Kasumi-1 (cell line): ENCODE results near the gene MCMBP.
"Not testable (repeated sequence)": the region's sequence is repeated elsewhere in the genome, so short reads cannot be mapped to it uniquely, and the experiment has no call there.

Experiments used
- DNase-seq, 2 experiments: peaks; one replicate each; lab custom pipeline; 2025; lab: John Stamatoyannopoulos, UW

MCMBP gene

GRCh38 chr10:119829429-119829828 is 43.2 kb downstream of the MCMBP start:
- DNase-seq = no peak

- no peak for DNase-seq
These were observed 45.2 kb downstream of the MCMBP start for GRCh38 chr10:119827430-119827829.

GRCh38 chr10:119826771-119827170 is 45.9 kb downstream of the MCMBP start:
- no peak for DNase-seq

GRCh38 chr10:119824299-119824698 is 48.3 kb downstream of the MCMBP start:
- no peak for DNase-seq

GRCh38 chr10:119821182-119821581 is 51.5 kb downstream of the MCMBP start:
- DNase-seq = no peak

- DNase-seq = no peak
These were observed 53.8 kb downstream of the MCMBP start for GRCh38 chr10:119818889-119819270.

GRCh38 chr10:119817991-119818888 is 54.4 kb downstream of the MCMBP start:
- DNase-seq = no peak

- DNase-seq = no peak
These were observed 57.0 kb downstream of the MCMBP start for GRCh38 chr10:119815671-119816070.

GRCh38 chr10:119812684-119813083 is 60.0 kb downstream of the MCMBP start:
- DNase-seq = no peak

GRCh38 chr10:119811122-119811521 is 61.5 kb downstream of the MCMBP start:
- DNase-seq = no peak

GRCh38 chr10:119807960-119808697 is 64.5 kb downstream of the MCMBP start:
- no peak for DNase-seq

GRCh38 chr10:119806334-119807130 is 66.1 kb downstream of the MCMBP start:
- no peak for DNase-seq

- DNase-seq = no peak
These were observed 66.9 kb downstream of the MCMBP start for GRCh38 chr10:119805702-119806230.

- no peak for DNase-seq
These were observed 69.4 kb downstream of the MCMBP start for GRCh38 chr10:119803264-119803663.

GRCh38 chr10:119801998-119802538 is 70.6 kb downstream of the MCMBP start:
- DNase-seq = no peak

GRCh38 chr10:119801176-119801575 is 71.5 kb downstream of the MCMBP start:
- no peak for DNase-seq

- no peak for DNase-seq
These were observed 76.6 kb downstream of the MCMBP start for GRCh38 chr10:119796039-119796438.

GRCh38 chr10:119795101-119795500 is 77.5 kb downstream of the MCMBP start:
- DNase-seq = not testable (repeated sequence)

- DNase-seq = peak; percentile 98 to 99
These were observed 86.4 kb downstream of the MCMBP start for GRCh38 chr10:119786117-119786769.

GRCh38 chr10:119784340-119785067 is 88.1 kb downstream of the MCMBP start:
- peak; percentile 90 to 91 for DNase-seq

GRCh38 chr10:119783665-119784027 is 89.0 kb downstream of the MCMBP start:
- DNase-seq = no peak
